ENCODE measurements around the gene CUL7.

The CUL7 gene

DNA sequence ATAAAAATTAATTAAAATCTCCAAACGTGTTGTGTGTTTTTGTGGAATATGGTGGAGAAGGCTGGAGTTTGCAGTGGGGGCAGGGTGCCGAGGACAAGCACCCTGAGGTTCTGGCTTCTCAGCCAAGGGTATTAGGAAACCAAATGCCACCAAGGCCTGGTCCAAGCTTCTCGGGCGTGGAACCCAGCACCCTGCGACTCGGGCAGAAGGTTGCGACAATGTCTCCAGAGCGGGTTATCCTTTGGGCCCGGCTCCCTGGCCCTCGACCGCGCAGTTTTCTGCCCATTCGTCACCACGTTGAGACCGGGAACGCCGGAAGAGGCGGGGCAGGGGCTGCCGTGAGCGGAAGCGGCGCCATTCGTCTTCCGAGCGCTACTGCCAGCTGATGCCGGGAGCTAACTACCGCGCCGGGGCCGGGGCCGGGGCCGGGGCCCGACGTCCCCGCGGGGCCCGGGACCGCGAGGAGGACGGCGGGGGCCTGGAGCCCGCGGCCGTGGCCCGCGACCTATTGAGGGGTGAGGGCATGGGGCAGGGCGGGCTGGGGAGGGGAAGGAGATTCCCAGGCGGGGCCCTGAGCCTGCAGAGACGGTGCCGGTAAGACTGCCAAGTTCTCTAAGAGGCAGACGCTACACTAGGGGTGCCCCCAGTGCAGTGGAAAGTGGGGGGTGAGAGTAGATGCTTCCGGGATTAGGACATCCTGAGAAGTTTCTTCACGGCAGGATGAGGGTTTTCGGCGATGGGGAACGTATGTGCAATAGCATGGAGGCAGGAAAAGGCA, 32.2 kb downstream of the CUL7 start, which contains the start of gene RRP36:
RRP36 (plus strand) TSS at position 354 of the 778 bp plus-strand sequence; CDS start at position 386, 32 bp downstream.
- no peaks in the 10 kb centered on the region for H3K27me3 Mint-ChIP-seq
- DNase-seq (peak; percentile 52), ATAC-seq (replicated peaks) (peak; percentile 94 to 95)
- H3K9me3 Mint-ChIP-seq = no peaks in the 10 kb centered on the region
- H3K27ac Mint-ChIP-seq = peak within 1 kb of the TSS; percentile 97
- peaks cover 34 to 52% of the 10 kb centered on the region in 2 donors for H3K36me3 Mint-ChIP-seq
- peak within 1 kb of the TSS; percentile 97 to 99 for H3K4me3 Mint-ChIP-seq
- peaks cover 23 to 36% of the 10 kb centered on the region in 2 donors for H3K4me1 Mint-ChIP-seq

DNA sequence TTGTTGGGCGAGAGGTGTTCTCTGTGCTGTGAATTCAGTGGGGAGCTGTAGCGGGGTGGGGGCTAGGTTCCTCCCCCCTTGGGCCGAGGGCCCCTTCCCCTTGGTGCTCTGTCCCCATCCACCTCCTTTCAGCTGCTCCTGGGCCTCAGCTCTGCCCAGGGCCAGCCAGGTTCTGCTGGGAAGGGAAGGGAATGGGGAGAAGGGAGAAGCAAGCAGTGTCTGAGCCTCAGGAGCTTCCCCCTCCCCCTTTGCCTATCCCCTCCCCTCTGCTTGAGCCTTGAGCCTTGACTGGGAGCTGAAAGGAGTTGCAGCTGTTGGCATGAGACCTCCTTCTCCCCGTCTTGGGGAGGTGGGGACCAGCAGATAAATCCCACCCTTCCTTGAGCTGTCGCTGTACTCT, 32.8 kb downstream of the CUL7 start:
- Mint-ChIP-seq H3K4me1 (peaks cover 27 to 42% of the 10 kb centered on the region in 2 donors), H3K36me3 (peaks cover 31 to 52% of the 10 kb centered on the region in 2 donors)

DNA sequence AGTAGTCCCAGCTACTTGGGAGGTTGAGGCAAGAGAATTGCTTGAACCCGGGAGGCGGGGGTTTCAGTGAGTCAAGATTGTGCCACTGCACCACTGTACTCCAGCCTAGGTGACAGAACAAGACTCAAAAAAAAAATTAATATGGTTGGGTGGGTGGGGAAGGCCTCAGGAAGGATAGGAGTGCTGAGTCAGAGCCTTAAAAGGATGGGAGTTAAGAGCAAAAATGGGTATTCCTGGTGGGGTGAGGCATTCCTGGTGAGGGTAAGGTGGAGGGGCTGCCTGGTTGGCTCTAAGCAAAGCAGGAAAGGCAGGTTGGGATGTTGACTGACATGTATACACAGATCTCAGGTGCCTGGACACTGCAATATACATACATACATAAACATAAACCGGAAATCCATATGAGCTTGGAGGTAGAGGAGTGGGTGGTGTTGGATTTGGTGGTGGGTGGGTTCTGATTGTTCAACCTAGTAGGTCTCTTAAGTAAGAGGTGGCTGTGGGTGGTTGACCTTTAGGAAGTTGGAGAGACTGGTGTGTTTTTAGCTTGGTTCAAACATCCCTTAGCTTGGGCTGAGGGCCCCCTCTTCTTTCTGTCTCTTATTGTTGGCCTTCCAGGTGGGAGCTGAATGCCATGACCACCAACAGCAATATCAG, 33.5 kb downstream of the CUL7 start:
- H3K27ac Mint-ChIP-seq = no peak overlapping the region
- no peaks in the 10 kb centered on the region for H3K27me3 Mint-ChIP-seq
- no peak for ATAC-seq (replicated peaks)
- no peaks in the 10 kb centered on the region for H3K9me3 Mint-ChIP-seq
- peaks cover 29 to 51% of the 10 kb centered on the region in 2 donors for H3K36me3 Mint-ChIP-seq
- DNase-seq = no peak
- peak overlapping the region; percentile 44 to 97 for H3K4me3 Mint-ChIP-seq
- H3K4me1 Mint-ChIP-seq = peaks cover 27 to 43% of the 10 kb centered on the region in 2 donors

More for the DNA sequence above, 32.8 kb downstream of the CUL7 start:
- ATAC-seq (replicated peaks) (no peak), DNase-seq (no peak)
- Mint-ChIP-seq H3K9me3 (no peaks in the 10 kb centered on the region), H3K27ac (peak overlapping the region; percentile 85), H3K4me3 (peak overlapping the region; percentile 84 to 97), H3K27me3 (no peaks in the 10 kb centered on the region)

DNA sequence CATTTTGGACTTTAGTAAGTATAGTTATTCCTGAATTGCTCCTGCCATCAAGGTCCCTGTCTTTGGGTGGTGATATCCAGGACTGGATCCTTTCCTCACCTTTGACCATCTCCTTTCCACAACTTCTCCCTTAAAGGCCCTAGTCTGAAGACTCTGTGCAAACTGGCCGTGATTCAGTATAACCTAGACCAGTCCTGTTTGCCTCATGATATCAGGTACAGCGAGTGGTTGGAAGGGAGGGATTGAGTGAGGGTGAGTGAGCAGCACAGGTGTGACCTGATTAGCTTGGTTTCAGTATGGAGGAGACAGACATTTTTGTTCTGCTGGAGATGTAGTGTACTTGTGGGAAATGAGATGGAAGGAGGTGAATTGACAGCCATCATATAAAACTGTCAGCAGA, 34.5 kb downstream of the CUL7 start:
- ATAC-seq (replicated peaks) (no peak), DNase-seq (no peak)
- Mint-ChIP-seq H3K4me1 (peaks cover 26 to 46% of the 10 kb centered on the region in 2 donors), H3K9me3 (no peaks in the 10 kb centered on the region), H3K36me3 (peaks cover 23 to 45% of the 10 kb centered on the region in 2 donors), H3K4me3 (no peak overlapping the region), H3K27ac (no peak overlapping the region), H3K27me3 (no peaks in the 10 kb centered on the region)

DNA sequence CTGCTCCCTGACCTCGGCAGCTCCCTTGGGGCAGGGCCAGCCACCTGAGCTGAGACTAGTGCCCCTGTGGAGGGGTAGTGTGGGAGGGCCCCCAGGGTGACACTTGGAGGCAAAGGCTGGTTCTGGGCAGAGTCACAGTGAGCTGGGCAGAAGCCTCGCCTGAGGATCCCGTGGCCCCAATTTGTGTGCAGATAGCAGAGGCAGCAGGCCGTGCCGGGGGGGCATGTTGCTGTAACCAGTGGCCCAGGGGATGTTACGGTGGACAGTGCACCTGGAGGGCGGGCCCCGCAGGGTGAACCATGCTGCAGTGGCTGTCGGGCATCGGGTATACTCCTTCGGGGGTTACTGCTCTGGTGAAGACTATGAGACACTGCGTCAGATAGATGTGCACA, 36.7 kb downstream of the CUL7 start:
- DNase-seq = no peak
- H3K27ac Mint-ChIP-seq = peak overlapping the region; percentile 22
- ATAC-seq (replicated peaks) = no peak
- H3K4me3 Mint-ChIP-seq = no peak overlapping the region
- peaks cover 38 to 65% of the 10 kb centered on the region in 2 donors for H3K4me1 Mint-ChIP-seq
- no peaks in the 10 kb centered on the region for H3K9me3 Mint-ChIP-seq
- no peaks in the 10 kb centered on the region for H3K27me3 Mint-ChIP-seq
- peaks cover 27 to 54% of the 10 kb centered on the region in 2 donors for H3K36me3 Mint-ChIP-seq

DNA sequence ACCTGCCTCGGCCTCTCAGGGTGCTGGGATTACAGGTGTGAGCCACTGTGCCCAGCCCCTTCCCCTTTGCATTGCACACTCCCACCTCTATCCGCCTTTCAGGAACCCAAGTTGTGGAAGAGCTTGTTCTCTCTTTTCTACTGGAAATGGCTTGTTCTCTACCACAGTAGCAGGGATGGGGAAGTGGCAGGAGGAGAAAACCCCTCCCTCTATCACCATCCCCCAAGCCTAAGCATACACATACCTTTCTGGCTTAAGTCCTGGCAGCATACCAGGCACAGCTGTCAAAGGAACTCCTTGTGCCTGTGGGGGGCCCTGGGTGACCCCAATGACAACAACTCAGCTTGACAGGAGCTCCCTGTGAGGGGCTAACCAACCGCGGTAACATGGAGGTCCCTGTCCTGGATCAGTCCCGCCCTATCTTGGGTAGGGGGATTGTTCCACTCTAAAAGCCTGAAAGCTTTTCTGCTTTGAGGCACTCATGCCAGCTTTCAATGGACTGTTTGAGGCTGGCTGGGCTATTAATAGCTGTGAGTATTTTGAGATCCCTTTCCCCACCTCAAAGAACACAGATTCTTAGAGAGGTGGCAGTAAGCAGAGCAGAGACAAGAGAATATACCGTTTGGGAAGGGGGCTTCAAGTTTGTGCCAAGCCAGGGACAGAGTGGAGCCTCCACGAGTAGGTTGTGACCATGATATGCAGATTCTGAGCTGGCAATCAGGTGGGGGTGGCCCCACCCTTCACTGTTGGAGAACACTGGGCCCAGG, 37.3 kb downstream of the CUL7 start:
- Mint-ChIP-seq H3K4me1 (peaks cover 43 to 71% of the 10 kb centered on the region in 2 donors), H3K9me3 (no peaks in the 10 kb centered on the region), H3K27ac (peak overlapping the region; percentile 57), H3K36me3 (peaks cover 28 to 55% of the 10 kb centered on the region in 2 donors), H3K27me3 (no peaks in the 10 kb centered on the region), H3K4me3 (peak overlapping the region; percentile 35 to 37)
- DNase-seq (no peak), ATAC-seq (replicated peaks) (no peak)

DNA sequence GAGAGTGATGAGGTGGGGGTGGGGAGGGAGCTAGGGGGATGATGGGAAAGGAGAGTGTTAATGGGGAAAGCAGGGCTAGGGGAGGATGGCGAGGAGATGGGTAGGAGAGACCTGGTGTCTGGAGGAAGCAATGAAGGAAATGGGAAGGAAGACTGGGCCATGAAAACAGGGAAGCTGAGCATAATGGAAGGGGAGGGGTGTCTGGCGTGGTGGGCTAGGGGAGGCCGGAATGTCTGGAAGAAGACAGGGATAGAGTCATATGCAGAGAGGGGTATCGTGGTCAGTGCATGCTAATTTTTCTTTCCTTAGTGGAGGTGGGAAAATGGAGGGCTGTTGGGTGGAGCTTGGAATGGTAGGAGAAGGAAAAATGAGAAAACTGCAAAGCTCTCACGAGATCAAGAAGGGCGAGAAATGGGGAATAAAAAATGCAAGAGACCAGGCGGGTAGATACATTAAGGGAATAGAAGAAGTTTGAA, 39.2 kb downstream of the CUL7 start:
- H3K36me3 Mint-ChIP-seq = peaks cover 27 to 60% of the 10 kb centered on the region in 2 donors
- no peak for ATAC-seq (replicated peaks)
- peaks cover 39 to 72% of the 10 kb centered on the region in 2 donors for H3K4me1 Mint-ChIP-seq
- H3K27me3 Mint-ChIP-seq = no peaks in the 10 kb centered on the region
- peak overlapping the region; percentile 98 for H3K27ac Mint-ChIP-seq
- H3K9me3 Mint-ChIP-seq = no peaks in the 10 kb centered on the region
- DNase-seq = no peak
- H3K4me3 Mint-ChIP-seq = peak overlapping the region; percentile 96 to 99

DNA sequence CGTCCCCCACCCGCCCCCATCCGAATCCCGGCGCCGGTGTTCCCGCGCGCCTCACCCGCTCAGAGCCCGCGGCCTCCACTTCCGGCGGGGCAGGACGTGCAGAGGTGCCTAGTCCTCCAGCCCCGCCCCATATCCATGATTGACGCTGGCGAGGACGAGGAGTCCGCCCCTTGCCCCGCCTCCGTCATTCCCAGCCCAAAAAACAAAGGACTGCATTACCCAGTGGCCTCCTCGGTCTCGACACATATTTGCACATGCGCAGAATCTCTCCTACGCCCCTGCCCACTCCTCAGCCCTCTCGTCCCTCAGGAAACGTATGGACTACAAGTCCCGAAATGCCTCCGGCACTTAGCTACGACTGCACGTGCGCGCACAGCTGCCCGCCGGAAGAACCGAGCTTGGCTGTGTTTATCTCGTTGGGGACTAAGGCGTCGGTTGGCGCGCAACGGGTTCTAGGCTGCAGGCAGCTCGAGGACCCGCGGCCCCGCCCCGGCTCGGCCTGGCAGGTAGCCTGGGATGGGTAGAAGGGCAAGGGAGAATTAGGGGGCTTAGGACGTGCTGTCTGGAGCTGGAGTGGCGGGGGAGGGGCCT, 39.7 kb downstream of the CUL7 start, which contains the start of the genes KLHDC3 and MEA1:
KLHDC3 (plus strand) TSS at position 407 of the 591 bp plus-strand sequence. CDS start 2,944 bp downstream, outside the sequence.
MEA1 (minus strand) TSS at position 104 of the 591 bp plus-strand sequence. CDS start 133 bp downstream, outside the sequence.
- H3K4me3 Mint-ChIP-seq = peak within 1 kb of the TSS; percentile 96 to 99
- H3K27ac Mint-ChIP-seq = peak within 1 kb of the TSS; percentile 98
- H3K36me3 Mint-ChIP-seq = peaks cover 24 to 59% of the 10 kb centered on the region in 2 donors
- no peaks in the 10 kb centered on the region for H3K9me3 Mint-ChIP-seq
- ATAC-seq (replicated peaks) (peak; percentile 92 to 96), DNase-seq (peak; percentile 99)
- H3K4me1 Mint-ChIP-seq = peaks cover 39 to 72% of the 10 kb centered on the region in 2 donors
- H3K27me3 Mint-ChIP-seq = no peaks in the 10 kb centered on the region

DNA sequence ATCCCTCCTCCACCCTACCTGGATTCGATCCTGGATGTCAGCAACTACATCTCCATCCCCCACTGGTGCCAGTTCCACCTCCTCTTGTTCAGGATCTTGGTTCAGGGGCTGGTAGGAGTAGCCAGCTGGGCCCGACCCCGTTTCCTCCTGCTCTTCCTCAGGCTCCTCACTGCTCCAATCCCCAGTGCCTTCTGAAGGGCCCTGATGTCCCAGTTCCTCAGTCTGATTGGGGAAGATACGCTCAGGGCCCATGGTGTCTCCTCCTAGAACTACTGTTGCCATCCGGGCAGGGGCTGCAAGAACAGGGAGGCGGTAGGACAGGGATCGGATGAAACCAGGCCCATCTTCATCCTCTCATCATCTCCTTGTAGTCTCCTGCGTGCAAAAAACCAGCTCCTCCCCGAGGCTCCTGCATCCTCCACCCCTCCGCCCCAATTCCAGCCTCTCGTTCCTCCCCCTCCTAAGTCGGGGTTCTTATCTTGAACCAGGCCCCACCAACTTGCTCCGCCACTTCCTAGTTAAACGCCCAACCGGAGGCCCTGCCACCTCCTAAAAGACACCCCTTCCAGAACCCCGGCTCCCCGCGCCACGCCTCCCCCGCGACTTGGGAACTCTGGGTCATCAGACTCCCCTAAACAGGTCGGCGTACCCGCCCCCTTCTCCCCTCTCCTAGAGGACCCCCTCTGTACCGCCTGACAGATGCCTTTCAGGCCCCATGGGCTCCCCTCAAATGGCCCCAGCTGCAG, 40.4 kb downstream of the CUL7 start:
- Mint-ChIP-seq H3K9me3 (no peaks in the 10 kb centered on the region), H3K27ac (peak overlapping the region; percentile 98), H3K4me1 (peaks cover 42 to 77% of the 10 kb centered on the region in 2 donors), H3K36me3 (peaks cover 23 to 52% of the 10 kb centered on the region in 2 donors), H3K4me3 (peak overlapping the region; percentile 96 to 99), H3K27me3 (no peaks in the 10 kb centered on the region)
- peak; percentile 0 to 24 for ATAC-seq (replicated peaks)
- DNase-seq = no peak

DNA sequence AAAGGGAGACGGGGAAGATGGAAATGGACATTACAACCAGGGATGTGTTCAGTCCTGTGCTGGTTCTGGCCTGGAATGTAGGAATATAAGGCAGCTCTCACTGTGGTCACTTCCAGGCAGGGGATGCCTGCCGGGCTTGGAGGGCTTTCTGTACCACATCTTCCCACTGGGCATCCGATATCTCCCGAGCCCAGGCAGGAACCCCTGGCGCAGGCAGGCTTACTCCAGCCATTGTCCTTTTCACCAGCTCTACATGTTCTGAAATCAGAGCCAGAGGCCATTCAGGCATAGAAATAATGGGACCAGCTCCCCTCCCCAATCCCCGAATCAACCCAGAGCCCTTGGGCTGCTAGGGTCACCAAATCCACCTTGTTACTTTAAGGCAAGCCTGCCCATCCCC, 41.3 kb downstream of the CUL7 start:
- H3K27ac Mint-ChIP-seq = peak overlapping the region; percentile 98
- H3K36me3 Mint-ChIP-seq = peaks cover 25 to 51% of the 10 kb centered on the region in 2 donors
- no peak for ATAC-seq (replicated peaks)
- DNase-seq = no peak
- H3K27me3 Mint-ChIP-seq = no peaks in the 10 kb centered on the region
- peaks cover 40 to 73% of the 10 kb centered on the region in 2 donors for H3K4me1 Mint-ChIP-seq
- H3K9me3 Mint-ChIP-seq = no peaks in the 10 kb centered on the region
- peak overlapping the region; percentile 96 to 99 for H3K4me3 Mint-ChIP-seq

DNA sequence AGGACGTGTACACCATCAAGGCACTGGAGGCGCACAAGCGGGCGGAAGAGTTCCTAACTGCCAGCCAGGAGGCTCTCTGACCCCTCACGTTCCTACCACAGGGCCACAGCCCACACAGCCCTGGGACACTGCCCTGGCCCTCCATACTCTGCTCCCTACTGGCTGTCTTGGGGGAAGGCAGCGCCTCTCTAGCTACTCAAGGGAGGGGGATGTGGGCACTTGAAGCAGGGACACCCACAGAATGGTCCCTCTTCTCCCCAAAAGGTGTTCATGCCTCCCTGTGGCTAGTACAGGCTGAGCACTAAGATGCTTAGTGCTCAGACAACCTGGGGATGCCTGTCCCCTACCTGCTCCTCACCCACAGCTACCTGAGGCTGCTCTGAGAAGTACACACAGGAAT, 42.4 kb downstream of the CUL7 start:
- no peaks in the 10 kb centered on the region for H3K9me3 Mint-ChIP-seq
- H3K36me3 Mint-ChIP-seq = peaks cover 24 to 58% of the 10 kb centered on the region in 2 donors
- no peaks in the 10 kb centered on the region for H3K27me3 Mint-ChIP-seq
- H3K4me1 Mint-ChIP-seq = peaks cover 36 to 62% of the 10 kb centered on the region in 2 donors
- DNase-seq = no peak
- no peak overlapping the region for H3K4me3 Mint-ChIP-seq
- no peak for ATAC-seq (replicated peaks)
- peak overlapping the region; percentile 51 for H3K27ac Mint-ChIP-seq

DNA sequence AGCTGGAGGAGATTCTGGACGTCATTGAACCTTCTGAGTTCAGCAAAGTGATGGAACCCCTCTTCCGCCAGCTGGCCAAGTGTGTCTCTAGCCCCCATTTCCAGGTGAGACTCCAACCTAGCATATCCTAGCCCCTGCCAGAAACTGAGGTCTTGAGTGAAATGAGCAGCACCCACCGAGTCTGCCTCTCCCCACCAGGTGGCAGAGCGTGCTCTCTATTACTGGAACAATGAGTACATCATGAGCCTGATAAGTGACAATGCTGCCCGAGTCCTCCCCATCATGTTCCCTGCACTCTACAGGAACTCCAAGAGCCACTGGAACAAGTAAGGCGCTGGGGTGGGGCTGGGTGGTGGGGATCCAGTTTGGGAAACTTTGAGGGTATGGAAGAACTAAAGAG, 44.5 kb downstream of the CUL7 start:
- H3K27ac Mint-ChIP-seq = no peak overlapping the region
- H3K4me3 Mint-ChIP-seq = no peak overlapping the region
- peaks cover 27 to 58% of the 10 kb centered on the region in 2 donors for H3K36me3 Mint-ChIP-seq
- ATAC-seq (replicated peaks) (no peak), DNase-seq (no peak)
- H3K4me1 Mint-ChIP-seq = peaks cover 27 to 48% of the 10 kb centered on the region in 2 donors
- no peaks in the 10 kb centered on the region for H3K27me3 Mint-ChIP-seq
- no peaks in the 10 kb centered on the region for H3K9me3 Mint-ChIP-seq

DNA sequence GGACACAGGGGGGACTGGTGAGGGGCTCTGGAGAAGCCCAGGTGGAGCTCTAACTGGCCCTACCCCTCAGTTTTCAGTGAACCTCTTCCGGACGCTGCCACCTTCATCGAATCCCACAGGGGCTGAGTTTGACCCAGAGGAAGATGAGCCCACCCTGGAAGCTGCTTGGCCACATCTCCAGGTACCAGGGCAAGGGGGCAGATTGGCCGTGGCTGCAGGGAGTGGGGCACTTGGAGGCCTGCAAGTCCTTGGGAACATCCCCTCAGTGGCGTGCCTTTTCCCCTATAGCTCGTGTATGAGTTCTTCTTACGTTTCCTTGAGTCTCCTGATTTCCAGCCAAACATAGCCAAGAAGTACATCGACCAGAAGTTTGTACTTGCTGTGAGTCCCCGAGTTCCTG, 46.5 kb downstream of the CUL7 start:
- peaks cover 20 to 49% of the 10 kb centered on the region in 2 donors for H3K36me3 Mint-ChIP-seq
- no peak overlapping the region for H3K4me3 Mint-ChIP-seq
- no peaks in the 10 kb centered on the region for H3K9me3 Mint-ChIP-seq
- no peak for ATAC-seq (replicated peaks)
- H3K27ac Mint-ChIP-seq = no peak overlapping the region
- DNase-seq = no peak
- peaks cover 12 to 28% of the 10 kb centered on the region in 2 donors for H3K4me1 Mint-ChIP-seq
- H3K27me3 Mint-ChIP-seq = no peaks in the 10 kb centered on the region

All from stimulated activated naive B cell treated with anti-CD40 and anti-IgM and Interleukin-4, amounts not matched to agents 10 μg/mL and 1 μg/mL and 100 μg/mL, for 72 hours (primary cell).